ENCODE results near the gene UBXN6.

- TF ChIP-seq CTCF (IDR thresholded peaks at IDR 0.05) (no peak), POLR2A (IDR thresholded peaks at IDR 0.05) (no peak)
Measured at GRCh38 chr19:4492337-4493103, 34.9 kb upstream of the UBXN6 start.

Data from heart left ventricle (tissue), 13 donors.